Effector memory CD8-positive, alpha-beta T cell (primary cell): ENCODE measurements around the gene CACNA1C.

Experiments
- ATAC-seq: fragments of 150-1000 bp; cut with Tn5 transposase; replicated peaks from 2 replicates; pipeline ENCODE4 v1.10.0; 2021; ENCODE audit warnings: mild to moderate bottlenecking, moderate library complexity
- DNase-seq, 3 experiments: peaks; one replicate each; pipeline ENCODE4 v3.0.0; 2021
- H3K27ac Mint-ChIP-seq, 2 donors: one replicate each; pipeline ENCODE4 v1.8.0; 2022; ENCODE audit warnings: mild to moderate bottlenecking in 2 of 2, mixed read lengths in 2 of 2, moderate library complexity in 2 of 2
- H3K27me3 Mint-ChIP-seq, 2 donors: one replicate each; pipeline ENCODE4 v1.8.0; 2022; ENCODE audit warnings: mixed read lengths in 2 of 2
- H3K36me3 Mint-ChIP-seq: one replicate; pipeline ENCODE4 v1.8.0; 2022; ENCODE audit warnings: mild to moderate bottlenecking, moderate library complexity, mixed read lengths; ENCODE audit not compliant: insufficient read depth
- H3K4me1 Mint-ChIP-seq, 2 donors: one replicate each; pipeline ENCODE4 v1.8.0; 2022; ENCODE audit warnings: low read depth in 2 of 2, mixed read lengths in 2 of 2
- H3K4me3 Mint-ChIP-seq, 2 donors: one replicate each; pipeline ENCODE4 v1.8.0; 2022; ENCODE audit warnings: mild to moderate bottlenecking in 2 of 2, mixed read lengths in 2 of 2, moderate library complexity in 2 of 2
- H3K9me3 Mint-ChIP-seq, 2 donors: one replicate each; pipeline ENCODE4 v1.8.0; 2022; ENCODE audit warnings: mixed read lengths in 2 of 2

Gene CACNA1C

DNA sequence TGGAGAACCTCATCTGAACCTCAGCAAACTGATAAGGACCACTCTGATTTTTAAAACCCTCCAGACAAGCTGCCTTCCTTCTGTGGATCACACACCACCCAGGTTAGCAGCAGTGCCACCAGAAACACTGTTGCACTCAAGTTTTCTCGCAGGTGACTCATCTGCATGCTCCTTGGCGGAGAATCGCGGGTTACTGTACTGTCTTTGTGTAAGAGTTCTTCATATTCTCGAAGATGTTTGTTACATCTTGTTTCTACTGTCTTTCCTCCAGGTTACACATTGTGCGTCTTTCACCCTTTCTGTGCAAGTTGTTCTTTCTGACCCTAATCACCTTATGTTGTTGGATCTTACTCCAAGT is 331.2 kb downstream of the CACNA1C start:
- peaks cover 3% of the 10 kb centered on the region for H3K36me3 Mint-ChIP-seq
- H3K4me1 Mint-ChIP-seq = no peaks in the 10 kb centered on the region
- peaks cover 10 to 12% of the 10 kb centered on the region in 2 donors for H3K27me3 Mint-ChIP-seq
- H3K4me3 Mint-ChIP-seq = no peak overlapping the region
- ATAC-seq (no peak), DNase-seq (no peak)
- no peaks in the 10 kb centered on the region for H3K9me3 Mint-ChIP-seq
- no peak overlapping the region for H3K27ac Mint-ChIP-seq

DNA sequence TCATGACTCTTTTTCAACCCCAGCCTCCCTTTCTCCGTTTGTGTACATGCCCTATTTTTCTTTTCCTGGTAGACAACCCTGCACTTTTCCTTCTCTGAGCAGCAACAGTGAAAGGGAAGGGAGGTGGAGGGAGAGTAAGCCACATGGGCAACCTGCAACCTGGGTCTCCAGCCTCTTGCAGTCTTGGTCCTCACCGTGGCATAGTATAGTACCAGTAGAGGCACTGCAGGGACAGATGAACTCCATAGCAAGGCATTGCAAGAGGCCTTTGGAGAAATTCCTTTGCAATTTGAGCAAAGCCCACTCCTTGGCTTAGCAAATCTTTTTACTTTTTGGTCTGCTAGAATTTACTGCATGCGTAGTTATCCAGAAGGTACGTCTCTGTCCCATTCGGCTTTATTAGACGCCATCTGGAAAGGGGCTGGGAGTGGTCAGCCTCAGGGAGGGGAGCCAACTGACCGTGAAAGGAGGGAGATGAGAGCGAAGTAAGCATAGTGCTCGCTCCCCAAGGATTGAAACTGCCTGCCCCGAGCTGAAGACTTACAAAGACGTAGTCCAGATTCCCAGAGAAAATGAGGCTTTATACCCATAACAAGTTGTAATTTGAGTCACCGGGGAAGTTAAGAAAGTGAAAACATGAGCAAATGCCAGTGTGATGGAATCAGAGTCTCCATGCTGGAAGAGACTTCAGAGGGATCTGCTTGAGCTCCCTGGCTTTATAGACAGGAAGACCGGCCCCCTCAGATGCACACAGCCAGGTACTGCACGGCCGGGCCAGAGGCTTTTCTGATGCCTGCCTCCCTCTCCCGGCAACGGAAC is 332.0 kb downstream of the CACNA1C start:
- Mint-ChIP-seq H3K4me1 (no peaks in the 10 kb centered on the region), H3K27me3 (peaks cover 10 to 12% of the 10 kb centered on the region in 2 donors), H3K4me3 (no peak overlapping the region), H3K9me3 (no peaks in the 10 kb centered on the region), H3K27ac (no peak overlapping the region), H3K36me3 (peaks cover 3% of the 10 kb centered on the region)
- DNase-seq = no peak
- ATAC-seq = no peak

GRCh38 chr12:2385529-2385928 is 332.7 kb downstream of the CACNA1C start:
- no peaks in the 10 kb centered on the region for H3K9me3 Mint-ChIP-seq
- H3K36me3 Mint-ChIP-seq = peaks cover 3% of the 10 kb centered on the region
- no peak overlapping the region for H3K27ac Mint-ChIP-seq
- H3K27me3 Mint-ChIP-seq = peaks cover 12 to 16% of the 10 kb centered on the region in 2 donors
- DNase-seq (no peak), ATAC-seq (no peak)
- H3K4me1 Mint-ChIP-seq = no peaks in the 10 kb centered on the region
- H3K4me3 Mint-ChIP-seq = no peak overlapping the region

- Mint-ChIP-seq H3K4me3 (no peak overlapping the region), H3K27me3 (peaks cover 12 to 16% of the 10 kb centered on the region in 2 donors), H3K27ac (no peak overlapping the region), H3K36me3 (peaks cover 3% of the 10 kb centered on the region), H3K9me3 (no peaks in the 10 kb centered on the region), H3K4me1 (no peaks in the 10 kb centered on the region)
- no peak for DNase-seq
- ATAC-seq = no peak
These were observed 333.8 kb downstream of the CACNA1C start for GRCh38 chr12:2386566-2386965.

GRCh38 chr12:2387103-2387834 is 334.5 kb downstream of the CACNA1C start:
- H3K4me1 Mint-ChIP-seq = no peaks in the 10 kb centered on the region
- peaks cover 12 to 16% of the 10 kb centered on the region in 2 donors for H3K27me3 Mint-ChIP-seq
- no peak overlapping the region for H3K27ac Mint-ChIP-seq
- H3K9me3 Mint-ChIP-seq = no peaks in the 10 kb centered on the region
- no peak for ATAC-seq
- DNase-seq = no peak
- peaks cover 3% of the 10 kb centered on the region for H3K36me3 Mint-ChIP-seq
- H3K4me3 Mint-ChIP-seq = no peak overlapping the region

DNA sequence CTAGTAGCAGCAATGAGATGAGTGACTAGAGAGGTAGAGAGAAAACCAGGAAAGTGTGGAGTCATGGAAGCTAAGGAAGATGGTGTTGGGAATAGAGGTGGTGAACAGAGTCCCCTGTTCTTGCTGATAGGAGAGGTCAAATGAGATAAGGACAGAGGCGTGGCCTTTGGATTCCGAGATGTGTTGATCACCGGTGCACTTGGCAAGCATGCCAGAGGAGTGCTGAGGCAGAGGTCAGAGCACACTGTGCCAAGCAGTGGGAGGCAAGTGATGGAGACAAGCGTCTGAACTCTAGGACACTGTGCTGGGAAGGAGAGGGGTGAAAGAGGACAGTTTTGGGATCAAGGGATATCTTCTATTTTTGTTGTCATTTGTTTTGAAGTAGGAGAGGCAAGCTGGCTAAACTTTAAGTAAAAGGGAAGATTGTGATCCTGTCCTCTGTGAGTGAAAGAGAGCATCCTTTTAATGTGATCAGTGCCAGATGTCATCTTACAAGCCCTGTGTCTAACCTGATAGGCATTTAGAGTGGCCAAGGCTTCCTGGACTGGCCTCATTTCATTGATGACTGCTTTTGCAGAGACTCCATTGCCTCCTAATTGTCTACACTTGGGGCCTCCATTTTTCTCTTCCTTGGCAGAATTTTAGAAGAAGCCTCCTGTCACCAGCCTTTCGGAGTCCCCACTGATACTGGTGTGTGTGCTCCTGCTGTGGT is 336.4 kb downstream of the CACNA1C start:
- Mint-ChIP-seq H3K36me3 (peaks cover 3% of the 10 kb centered on the region), H3K27ac (no peak overlapping the region), H3K4me1 (no peaks in the 10 kb centered on the region), H3K27me3 (peaks cover 7 to 10% of the 10 kb centered on the region in 2 donors), H3K9me3 (no peaks in the 10 kb centered on the region), H3K4me3 (no peak overlapping the region)
- DNase-seq (no peak), ATAC-seq (no peak)

DNA sequence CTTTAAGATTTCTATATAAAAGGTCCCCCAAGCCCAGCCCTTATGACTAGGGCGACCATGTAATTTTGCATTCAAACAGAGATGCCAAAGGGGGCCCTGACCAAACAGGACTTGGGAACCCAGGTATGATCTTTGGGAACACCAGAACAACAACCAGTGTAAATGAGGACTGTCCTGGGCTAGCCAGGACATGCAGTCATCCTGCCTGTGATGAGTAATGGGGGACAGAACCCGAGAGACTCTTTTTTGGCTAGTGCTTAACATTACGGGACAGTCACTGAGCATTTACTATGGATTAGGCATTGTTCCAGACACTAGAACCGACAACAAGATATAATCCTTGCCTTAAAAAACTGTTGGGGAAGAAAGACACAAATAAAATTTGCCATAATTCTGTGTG is 337.3 kb downstream of the CACNA1C start:
- Mint-ChIP-seq H3K27ac (no peak overlapping the region), H3K36me3 (peaks cover 3% of the 10 kb centered on the region), H3K9me3 (no peaks in the 10 kb centered on the region), H3K4me3 (no peak overlapping the region), H3K27me3 (peaks cover 4 to 7% of the 10 kb centered on the region in 2 donors), H3K4me1 (no peaks in the 10 kb centered on the region)
- ATAC-seq (no peak), DNase-seq (no peak)

GRCh38 chr12:2390850-2391390 is 338.1 kb downstream of the CACNA1C start:
- ATAC-seq (no peak), DNase-seq (no peak)
- no peak overlapping the region for H3K4me3 Mint-ChIP-seq
- no peaks in the 10 kb centered on the region for H3K36me3 Mint-ChIP-seq
- H3K27ac Mint-ChIP-seq = no peak overlapping the region
- no peaks in the 10 kb centered on the region for H3K4me1 Mint-ChIP-seq
- H3K27me3 Mint-ChIP-seq = peaks cover 0 to 7% of the 10 kb centered on the region in 2 donors
- H3K9me3 Mint-ChIP-seq = no peaks in the 10 kb centered on the region

- DNase-seq (no peak), ATAC-seq (no peak)
- no peaks in the 10 kb centered on the region for H3K9me3 Mint-ChIP-seq
- H3K36me3 Mint-ChIP-seq = no peaks in the 10 kb centered on the region
- peaks cover 0 to 7% of the 10 kb centered on the region in 2 donors for H3K27me3 Mint-ChIP-seq
- H3K4me1 Mint-ChIP-seq = no peaks in the 10 kb centered on the region
- no peak overlapping the region for H3K27ac Mint-ChIP-seq
- H3K4me3 Mint-ChIP-seq = no peak overlapping the region
These were observed 339.0 kb downstream of the CACNA1C start for GRCh38 chr12:2391740-2392331.

DNA sequence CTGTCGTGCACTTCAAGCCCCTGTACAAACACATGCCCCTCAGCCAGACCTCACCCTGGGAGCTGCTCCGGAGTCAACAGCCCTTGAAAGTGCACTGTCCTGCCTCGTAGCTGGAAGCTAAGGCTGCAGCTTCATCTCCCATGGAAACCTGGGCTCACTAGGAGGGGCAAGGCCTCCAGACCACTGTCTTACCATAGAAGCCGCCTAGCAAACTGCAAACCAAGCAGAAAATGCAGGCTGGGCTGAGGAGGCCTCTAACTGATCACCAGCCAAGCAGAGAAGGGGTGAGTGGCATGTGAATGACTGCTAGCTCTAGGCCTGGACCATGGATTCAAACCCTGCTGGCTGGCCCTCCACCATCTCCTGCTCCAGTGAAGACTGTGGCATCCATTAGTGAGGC is 340.2 kb downstream of the CACNA1C start:
- H3K4me1 Mint-ChIP-seq = no peaks in the 10 kb centered on the region
- peaks cover 0 to 7% of the 10 kb centered on the region in 2 donors for H3K27me3 Mint-ChIP-seq

DNA sequence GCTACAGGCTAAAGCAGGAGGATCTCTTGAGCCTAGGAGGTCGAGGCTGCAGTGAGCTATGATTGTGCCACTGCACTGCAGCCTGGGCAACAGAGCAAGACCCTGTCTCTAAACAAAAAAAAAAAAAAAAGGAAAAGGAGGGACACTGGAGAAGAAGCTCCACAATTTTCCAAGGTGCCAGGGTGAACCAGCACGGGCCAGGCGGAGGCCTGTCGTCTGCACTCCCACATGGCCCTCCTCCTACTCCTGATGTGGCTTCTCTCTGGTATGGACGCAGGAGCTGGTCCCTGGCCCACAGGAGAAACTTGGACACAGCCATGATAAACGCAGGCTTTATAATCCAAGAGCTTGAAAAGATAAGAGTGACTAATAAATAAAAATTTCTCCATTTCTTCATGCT is 341.2 kb downstream of the CACNA1C start:
- Mint-ChIP-seq H3K9me3 (no peaks in the 10 kb centered on the region), H3K27ac (no peak overlapping the region), H3K4me1 (no peaks in the 10 kb centered on the region), H3K4me3 (no peak overlapping the region), H3K27me3 (peaks cover 2 to 10% of the 10 kb centered on the region in 2 donors), H3K36me3 (no peaks in the 10 kb centered on the region)
- DNase-seq (no peak), ATAC-seq (no peak)

More for the DNA sequence above, 340.2 kb downstream of the CACNA1C start:
- Mint-ChIP-seq H3K36me3 (no peaks in the 10 kb centered on the region), H3K27ac (no peak overlapping the region), H3K9me3 (no peaks in the 10 kb centered on the region), H3K4me3 (no peak overlapping the region)
- ATAC-seq (no peak), DNase-seq (no peak)

DNA sequence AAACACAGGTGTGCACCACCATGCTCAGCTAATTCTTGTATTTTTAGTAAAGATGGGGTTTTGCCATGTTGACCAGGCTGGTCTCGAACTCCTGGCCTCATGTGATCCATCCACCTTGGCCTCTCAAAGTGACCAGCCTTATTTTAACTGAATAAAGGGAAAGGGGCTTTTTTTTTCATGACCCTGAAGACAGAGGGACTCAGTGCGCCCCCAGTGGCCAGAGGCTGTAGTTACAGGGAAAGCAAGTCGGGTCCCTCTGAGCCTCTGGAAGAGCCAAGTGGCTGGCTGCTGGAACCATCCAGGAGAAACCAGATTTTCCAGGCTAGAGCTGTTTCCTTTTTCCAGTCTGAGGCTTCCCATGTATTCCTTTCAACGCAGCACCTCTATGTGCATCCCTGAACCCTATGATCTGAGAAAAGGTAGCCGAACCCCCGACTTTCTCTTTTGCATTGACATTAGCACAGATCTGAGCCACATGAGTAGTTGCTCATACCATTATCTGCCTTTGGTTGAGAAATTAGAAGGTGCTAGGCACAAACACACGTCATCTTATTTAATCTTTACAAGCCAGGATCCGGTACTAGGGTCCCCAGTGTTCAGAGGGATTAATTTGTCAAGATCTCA is 342.7 kb downstream of the CACNA1C start:
- ATAC-seq (no peak), DNase-seq (peak in 1 of 3 experiments; percentile 18)
- Mint-ChIP-seq H3K27ac (no peak overlapping the region), H3K36me3 (no peaks in the 10 kb centered on the region), H3K4me3 (no peak overlapping the region), H3K9me3 (no peaks in the 10 kb centered on the region), H3K27me3 (peaks cover 10 to 16% of the 10 kb centered on the region in 2 donors), H3K4me1 (no peaks in the 10 kb centered on the region)

DNA sequence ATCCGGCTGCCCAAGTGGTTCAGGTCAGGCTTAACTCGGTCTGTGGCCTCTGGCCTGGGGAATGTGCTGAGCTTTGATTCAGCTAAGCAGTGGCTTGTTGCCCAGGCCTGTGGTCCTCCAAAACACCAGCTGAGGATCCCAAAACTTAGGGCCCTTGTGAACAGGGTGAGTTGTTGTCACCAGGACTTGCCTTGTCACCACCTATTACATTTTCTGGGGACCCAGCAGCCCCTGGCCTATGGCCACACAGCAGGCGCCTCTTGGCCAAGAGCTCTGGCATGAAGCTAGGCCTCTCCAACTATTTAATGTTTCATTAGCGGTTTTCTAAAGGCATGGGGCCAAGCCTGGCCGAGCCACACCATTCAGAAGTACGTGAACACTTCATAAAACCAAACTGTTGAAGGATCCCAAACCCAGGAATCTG is 343.7 kb downstream of the CACNA1C start:
- Mint-ChIP-seq H3K9me3 (no peaks in the 10 kb centered on the region), H3K27ac (no peak overlapping the region), H3K4me1 (peaks cover 0 to 2% of the 10 kb centered on the region in 2 donors), H3K27me3 (peaks cover 10 to 26% of the 10 kb centered on the region in 2 donors), H3K36me3 (no peaks in the 10 kb centered on the region), H3K4me3 (no peak overlapping the region)
- DNase-seq = no peak
- no peak for ATAC-seq
